Urothelium cell line (cell line): Measurements from ENCODE around the gene HOXC10.

Source experiments
- DNase-seq: peaks from one replicate; pipeline ENCODE4 v3.0.0; 2011; ENCODE audit warnings: low spot score, mixed read lengths
- FAIRE-seq: peaks from 2 replicates; lab custom pipeline; 2011; peaks lifted over from hg19 to GRCh38; lab: Jason Lieb, UNC

Gene HOXC10

DNA sequence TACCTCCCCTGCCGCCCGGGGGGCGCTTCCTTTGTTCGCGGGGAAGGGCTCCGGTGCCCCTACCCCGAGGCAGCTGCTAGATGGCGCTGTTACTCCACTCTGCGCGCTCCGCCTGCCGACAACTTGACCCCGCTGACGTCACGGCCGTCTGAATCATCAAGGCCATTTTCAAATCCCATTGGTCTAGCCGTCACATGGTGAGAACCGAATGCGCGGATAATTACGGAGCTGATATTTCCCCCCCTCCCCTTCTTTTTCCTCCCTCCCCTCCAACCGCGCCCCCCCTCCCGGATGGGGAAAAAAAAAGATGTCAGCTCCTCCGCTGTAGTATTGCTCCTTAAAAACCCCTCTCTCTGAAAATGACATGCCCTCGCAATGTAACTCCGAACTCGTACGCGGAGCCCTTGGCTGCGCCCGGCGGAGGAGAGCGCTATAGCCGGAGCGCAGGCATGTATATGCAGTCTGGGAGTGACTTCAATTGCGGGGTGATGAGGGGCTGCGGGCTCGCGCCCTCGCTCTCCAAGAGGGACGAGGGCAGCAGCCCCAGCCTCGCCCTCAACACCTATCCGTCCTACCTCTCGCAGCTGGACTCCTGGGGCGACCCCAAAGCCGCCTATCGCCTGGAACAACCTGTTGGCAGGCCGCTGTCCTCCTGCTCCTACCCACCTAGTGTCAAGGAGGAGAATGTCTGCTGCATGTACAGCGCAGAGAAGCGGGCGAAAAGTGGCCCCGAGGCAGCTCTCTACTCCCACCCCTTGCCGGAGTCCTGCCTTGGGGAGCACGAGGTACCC, at the start of gene HOXC10:
HOXC10 (plus strand) TSS at position 246 of the 791 bp plus-strand sequence; CDS start at position 360, 114 bp downstream.
- peak; percentile 92 for DNase-seq
- peak; percentile 92 for FAIRE-seq

GRCh38 chr12:53935383-53936341, 49.3 kb upstream of the HOXC10 start:
- DNase-seq (no peak), FAIRE-seq (no peak)

- DNase-seq (no peak), FAIRE-seq (no peak)
Observed at GRCh38 chr12:53937099-53937498, 47.8 kb upstream of the HOXC10 start.

- no peak for FAIRE-seq
- DNase-seq: no peak
Observed at GRCh38 chr12:53937596-53938325, 47.2 kb upstream of the HOXC10 start.

DNA sequence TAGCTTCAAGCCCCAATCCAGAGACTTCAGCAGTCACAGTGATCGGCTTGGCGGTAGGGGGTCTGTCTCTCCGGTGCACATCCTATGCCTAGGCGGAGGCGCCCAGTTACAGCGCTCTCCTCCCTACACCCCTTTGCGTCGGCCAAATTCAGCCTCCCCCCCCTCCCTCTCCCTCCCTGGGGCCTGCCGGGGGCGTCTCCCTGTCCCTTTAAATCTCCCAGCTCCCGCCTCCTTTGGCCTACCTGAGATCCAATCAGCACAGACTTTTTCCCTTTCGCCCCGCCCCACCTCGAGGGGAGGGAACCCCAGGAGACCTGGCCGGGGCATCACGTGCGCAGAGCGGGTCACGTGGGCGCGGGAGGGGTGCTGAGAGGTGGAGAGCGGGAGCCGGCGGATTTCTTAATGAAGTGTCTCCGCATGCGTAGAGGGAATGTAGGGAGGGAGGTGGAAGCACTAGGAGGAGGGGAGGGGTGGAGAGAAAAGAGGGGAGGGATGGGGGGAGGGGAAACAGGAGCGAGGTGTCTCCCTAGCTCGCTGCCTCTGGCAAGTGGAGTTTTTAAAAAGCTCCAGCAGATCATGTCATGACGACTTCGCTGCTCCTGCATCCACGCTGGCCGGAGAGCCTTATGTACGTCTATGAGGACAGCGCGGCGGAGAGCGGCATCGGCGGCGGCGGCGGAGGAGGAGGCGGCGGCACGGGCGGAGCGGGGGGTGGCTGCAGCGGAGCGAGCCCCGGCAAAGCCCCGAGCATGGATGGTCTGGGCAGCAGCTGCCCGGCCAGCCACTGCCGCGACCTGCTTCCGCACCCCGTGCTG, 46.4 kb upstream of the HOXC10 start, which contains the start of gene HOXC13:
HOXC13 (plus strand) TSS at position 506 of the 815 bp plus-strand sequence; CDS start at position 582, 76 bp downstream.
- peak; percentile 100 for DNase-seq
- peak; percentile 97 for FAIRE-seq

GRCh38 chr12:53939141-53940108, 45.5 kb upstream of the HOXC10 start:
- FAIRE-seq: no peak
- peak; percentile 40 for DNase-seq

DNA sequence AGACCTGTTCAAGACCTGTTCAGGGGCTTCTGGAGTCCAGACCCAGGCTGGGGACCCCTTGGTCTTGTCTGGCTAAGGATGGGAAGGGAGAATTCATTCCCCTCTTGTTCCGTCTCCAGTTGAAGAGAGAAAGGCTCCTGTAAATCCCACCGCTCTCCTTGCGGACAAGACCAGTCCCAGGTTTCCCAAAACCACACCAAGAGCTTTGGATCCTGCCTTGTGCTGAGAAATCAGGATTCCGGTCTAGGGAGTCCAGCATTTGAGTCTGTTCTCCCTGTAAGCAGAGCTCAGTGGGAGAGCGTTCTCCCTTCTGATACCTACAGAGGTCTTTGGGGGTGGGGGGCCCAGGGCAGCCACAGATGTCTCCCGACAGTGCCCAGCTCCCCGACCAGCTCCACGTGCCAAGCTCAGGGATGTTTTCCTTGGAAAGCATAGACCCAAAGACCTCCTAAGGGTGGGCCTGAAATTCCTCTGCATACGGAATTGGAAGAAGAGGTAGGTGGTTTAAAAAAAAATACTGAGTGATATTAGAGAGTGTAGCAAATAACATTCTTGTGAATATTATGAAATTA, 44.4 kb upstream of the HOXC10 start:
- no peak for DNase-seq
- no peak for FAIRE-seq

- FAIRE-seq (no peak), DNase-seq (no peak)
Observed at GRCh38 chr12:53941187-53941586, 43.8 kb upstream of the HOXC10 start.

DNA sequence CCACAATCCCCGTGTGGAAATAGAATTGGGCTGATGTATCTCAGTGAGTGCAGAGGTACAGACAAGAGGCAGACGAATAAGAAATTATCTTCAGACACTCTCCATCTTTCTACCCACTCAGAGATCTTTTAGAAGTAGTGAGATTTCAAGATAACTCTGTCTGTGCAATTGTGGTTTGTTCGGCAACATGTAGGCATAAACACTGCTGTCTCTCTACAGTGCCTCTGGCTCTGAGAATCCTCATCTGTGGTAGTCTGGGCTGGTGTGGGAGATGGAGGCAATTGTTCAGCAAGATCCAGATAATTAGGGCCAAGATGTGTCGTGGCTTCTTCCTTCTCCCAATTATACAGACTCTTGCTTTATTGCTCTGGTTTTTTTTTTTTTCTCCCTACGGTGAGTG, 43.2 kb upstream of the HOXC10 start:
- DNase-seq (no peak), FAIRE-seq (no peak)

DNA sequence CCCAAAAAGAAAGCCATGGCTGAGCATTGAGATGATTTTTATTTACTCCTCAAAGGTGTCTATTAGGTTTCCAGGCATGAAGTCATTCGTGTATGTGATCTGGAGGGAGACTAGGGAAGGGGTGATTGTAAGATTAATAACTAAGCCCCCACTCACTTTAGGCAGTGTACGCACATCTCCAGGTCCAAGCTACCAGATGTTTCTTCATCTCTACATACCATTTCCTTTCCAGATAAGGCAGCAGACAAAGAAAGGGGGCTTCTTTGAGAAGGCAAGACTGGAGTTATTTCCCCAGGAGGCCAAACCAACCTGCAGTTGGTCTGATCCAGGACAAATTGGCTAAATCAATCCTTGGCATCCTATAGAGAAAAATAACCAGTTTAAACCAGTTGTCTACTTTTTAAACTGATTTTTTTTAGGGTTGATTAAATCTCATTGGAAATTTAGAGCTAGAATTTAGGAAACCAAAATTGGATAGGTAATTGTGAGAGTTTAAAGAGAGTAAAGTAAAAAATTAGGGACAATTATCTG, 42.4 kb upstream of the HOXC10 start:
- DNase-seq (no peak), FAIRE-seq (no peak)

- FAIRE-seq (no peak), DNase-seq (no peak)
Observed at GRCh38 chr12:53944209-53944608, 40.7 kb upstream of the HOXC10 start.

DNA sequence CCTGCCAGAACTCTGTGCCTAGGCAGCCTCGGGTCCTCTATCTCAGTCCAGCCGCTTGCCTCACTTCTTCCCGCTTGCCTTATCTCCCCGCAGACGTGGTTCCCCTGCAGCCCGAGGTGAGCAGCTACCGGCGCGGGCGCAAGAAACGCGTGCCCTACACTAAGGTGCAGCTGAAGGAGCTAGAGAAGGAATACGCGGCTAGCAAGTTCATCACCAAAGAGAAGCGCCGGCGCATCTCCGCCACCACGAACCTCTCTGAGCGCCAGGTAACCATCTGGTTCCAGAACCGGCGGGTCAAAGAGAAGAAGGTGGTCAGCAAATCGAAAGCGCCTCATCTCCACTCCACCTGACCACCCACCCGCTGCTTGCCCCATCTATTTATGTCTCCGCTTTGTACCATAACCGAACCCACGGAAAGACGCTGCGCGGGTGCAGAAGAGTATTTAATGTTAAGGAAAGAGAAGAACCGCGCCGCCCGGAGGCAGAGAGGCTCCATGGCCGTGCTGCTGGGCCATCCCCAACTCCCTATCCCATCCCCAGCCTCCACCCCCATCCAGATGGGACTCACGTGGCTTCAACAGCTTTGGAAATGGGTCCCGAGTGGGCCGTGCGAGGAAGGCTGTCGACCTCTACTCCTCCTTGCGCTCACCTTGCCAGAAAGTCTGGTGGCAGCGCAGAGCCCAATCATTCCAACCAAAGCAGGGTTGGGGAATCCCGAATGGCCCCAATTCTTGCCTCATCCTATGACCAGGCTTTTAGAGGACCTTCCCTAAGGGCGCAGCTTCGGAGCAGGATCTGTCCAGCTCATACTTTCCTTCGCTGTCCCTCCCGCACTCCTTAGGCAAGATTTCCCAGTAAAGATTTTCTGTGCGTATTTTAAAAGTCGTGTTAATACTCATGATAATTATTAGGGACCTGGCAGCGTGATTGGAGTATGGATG, 39.8 kb upstream of the HOXC10 start:
- FAIRE-seq: no peak
- no peak for DNase-seq

DNA sequence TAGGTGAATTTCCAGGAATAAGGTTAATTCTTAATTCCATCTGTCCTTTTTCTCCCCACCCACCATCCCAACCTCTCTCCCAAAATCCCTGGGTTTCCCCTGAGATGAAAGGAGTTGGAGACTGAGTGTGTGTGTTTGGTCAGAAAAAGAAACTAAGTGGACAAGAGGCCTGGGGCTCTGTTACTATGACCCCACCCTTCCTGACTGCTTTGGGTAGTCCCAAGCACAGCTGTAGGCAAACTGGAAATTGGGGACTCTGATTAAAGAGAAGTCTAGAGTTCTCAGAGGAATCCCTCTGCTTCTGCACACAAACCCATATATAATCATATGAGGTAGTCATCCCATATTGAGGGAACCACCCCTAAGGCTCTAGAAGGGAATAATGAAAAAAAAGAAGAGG, 37.2 kb upstream of the HOXC10 start:
- DNase-seq (no peak), FAIRE-seq (no peak)

DNA sequence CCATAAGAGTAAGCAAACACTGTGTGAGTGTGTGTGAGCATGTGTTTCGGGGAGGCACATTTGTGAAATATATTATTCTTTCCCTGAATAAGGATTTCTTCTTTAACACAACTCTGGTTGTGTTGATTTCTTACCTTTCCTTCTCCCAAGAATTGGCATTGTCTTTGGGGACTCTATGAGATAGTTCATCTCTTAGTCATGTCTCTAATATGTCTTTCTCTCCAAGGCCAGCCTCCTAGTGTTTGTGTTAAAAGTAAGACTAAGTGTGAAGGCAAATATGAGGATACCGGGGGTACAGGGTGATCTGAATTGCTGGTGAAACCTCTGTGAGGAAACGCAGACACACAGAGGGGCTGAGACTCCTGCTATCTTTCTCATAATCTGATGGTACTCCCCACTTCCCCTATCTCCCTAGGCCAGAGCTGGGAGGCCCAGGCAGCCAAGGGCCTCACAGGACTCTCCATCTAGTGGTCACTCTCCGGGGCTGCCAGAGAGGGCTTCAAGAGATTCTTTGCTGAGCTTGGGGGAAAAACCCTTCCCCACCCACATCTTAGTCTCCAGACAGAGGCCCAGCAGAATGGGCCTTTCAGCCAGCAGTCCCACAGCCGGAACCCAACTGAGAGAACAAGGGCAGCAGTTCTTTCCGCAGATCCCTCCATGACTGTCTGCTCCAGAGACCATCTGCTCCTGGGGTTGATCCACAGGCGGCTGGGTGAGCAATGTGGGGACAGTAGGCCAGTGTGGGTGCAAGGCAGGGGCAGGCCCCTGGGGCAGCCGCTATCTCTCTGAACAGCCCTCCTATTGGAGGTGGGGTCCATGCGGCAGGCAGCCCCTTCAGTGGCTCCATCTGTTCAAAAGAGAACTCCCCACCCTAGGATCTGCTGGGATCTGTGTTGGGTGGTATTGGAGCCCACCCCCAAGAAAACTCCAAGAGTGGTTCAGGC, 36.0 kb upstream of the HOXC10 start:
- no peak for DNase-seq
- FAIRE-seq: no peak

DNA sequence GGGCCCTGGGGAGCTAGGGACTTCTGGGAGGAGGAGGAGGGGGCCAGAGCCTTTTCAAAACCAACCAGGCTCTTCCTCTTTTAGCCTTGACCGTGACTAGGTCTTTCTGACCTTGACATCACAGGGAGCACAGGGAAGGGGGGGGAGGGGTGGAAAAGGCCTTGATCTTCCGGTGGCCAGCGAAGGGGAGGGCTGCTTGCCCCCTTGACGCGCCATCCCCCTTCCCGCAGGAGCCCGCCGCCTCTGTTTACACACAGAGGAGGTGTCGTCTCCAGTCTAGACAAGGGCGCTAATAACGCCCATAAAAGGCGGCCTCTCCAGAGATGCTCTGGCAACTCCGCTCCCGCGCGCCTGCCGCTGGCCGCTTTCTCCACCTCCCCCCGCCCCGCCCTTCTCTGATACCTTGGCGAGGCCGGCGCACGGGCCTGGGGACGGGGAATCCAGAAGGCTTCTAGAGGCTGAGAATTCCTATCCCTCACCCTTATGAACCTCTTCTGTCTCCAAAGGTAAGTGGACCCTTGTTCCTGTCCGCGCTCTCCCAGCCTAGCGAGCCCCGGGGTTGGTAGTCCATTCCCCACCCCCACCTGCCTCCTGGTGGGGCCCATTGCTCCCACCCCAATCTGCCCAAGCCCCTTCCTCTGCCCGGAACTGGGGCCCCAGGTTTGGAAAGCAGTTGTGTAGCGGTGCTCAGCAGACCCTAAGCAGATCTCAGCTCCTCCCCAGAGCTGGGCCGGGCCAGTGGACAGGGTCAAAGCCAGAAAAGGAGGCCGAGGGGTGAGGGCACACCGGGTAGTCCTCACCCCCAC, 35.1 kb upstream of the HOXC10 start:
- DNase-seq (no peak), FAIRE-seq (no peak)
